Glomerular visceral epithelial cell (primary cell): ENCODE measurements around the gene POLN.

ENCODE experiments used
- DNase-seq: peaks from one replicate; pipeline ENCODE4 v3.0.0-alpha.2; 2016; ENCODE audit errors: extremely low spot score

Gene POLN

DNA sequence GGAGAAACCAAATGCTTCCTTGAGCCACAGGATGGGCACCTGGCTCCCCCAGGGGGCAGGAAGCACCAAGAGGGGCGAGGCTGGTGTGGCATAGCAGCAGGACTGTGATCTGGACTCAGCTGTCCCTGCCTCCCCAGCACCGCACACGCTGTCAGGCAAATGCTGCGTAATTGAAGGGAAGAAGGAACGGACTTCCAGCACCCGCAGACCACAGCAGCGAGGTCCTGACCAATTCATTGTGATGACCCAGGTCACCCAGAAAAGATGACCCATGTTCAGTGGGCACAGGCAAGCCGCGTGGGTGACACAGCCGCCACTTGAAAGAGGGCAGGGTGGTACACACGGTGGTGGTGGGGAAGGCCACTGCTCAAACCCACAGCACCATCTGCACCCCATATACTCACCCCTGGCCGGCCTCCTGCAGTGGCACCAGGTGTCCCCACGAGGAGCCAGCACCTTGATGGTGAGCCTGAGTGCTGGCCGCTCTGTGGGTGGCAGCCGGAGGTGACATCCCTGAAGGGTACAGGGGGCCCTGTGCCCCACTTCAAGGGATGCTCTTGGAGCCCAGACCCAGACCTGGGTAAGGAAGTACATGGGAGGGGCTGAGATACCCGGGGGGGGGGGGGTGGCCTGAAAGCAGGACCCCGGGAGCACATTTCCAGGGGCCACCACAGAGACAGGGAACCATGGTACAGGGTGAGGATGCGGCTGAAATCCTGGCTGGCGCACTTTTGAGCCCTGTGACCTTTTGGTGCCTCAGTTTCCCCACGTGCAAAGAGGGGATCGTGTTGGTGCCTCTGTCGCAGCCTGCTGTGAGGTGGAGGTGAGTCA is 171.3 kb downstream of the POLN start:
- no peak for DNase-seq

DNA sequence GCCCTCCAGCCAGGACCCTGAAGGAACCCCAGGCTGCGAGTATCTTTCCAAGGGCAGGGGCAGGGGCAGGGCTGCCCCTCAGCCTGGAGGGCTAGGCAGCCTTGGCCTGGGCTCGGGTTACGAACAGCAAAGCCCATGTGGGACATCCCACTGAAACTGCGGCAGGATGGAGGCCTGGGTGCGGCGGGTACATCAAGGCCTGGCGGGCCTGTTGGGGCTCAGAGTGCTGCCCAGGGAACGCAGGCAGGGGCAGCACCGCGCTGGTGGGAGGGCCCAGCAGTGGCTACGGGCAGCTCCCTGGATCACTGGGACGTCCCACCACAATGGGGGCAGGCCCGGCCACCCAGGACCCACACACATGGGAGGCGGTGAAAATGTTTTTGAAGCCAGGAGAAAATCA is 171.9 kb downstream of the POLN start:
- no peak for DNase-seq

DNA sequence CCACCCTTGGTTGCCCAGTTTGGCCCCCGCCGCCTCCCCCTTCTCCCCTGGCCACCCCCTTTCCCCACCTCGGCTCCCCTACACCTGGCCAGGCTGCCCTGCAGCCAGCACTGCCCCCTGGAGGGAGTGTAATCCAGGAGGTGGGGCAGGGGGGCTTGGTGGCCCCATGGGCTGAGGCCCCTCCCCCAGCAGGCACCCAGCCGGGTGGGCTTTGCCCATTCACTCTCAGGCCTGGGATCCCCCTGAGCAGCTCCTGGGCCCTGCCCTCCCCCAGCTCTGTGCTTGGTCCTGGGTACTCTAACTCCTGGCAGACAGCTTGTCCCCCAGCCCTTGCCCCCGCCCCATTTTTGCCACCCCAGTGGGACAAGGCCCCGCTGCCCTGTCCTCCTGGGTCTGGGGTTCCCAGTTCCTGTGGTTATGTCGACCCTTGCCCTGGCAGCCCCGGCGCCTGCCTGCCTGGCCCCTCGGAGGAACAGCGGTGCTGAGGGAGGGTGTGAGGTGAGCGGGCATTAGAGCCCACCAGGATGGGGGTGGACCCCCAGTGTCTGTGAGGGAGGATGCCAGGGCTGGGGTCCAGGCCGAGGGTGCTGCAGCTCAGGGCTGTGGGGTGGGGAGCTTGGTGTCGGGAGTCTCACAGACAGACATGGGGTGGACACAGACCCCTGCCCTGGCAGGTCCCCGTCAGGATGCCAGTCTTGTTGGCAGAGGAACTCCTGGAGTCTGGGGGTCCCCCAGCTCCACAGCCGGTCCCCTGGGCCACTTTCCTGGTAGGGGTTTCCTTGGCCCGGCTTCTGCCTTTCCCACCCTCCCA is 172.6 kb downstream of the POLN start:
- DNase-seq: no peak

DNA sequence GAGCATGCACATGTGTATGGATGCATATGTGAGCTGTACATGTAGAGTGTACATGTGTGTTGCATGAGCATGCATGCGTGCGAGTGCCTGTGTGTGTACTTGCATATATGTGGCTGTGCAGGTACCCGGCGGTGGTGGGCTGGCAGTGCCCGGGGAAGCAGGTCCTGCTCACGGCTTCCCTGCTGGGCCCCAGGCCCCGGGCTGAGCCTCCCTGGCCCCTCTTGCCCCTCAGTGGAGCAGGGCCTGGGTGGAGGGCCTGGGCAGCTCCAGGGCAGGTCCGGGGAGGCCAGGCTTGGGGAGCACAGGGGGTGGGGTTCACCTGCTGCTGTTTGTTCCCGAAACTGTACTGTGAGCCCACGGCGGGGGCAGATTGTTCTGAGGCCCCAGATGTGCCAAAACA is 173.4 kb downstream of the POLN start:
- DNase-seq: no peak

DNA sequence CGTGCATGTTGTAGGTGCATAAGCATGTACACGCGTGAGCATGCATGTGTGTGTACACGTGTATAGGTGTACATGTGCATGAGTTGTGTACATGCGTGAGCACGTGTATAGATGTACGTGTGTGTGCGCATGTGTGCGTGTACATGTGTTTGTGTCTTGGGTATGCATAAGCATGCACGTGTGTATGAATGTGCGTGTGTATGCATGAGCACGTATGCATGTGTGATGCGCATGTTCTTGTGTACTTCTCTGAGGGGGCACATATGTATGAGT is 173.8 kb downstream of the POLN start:
- DNase-seq: no peak

DNA sequence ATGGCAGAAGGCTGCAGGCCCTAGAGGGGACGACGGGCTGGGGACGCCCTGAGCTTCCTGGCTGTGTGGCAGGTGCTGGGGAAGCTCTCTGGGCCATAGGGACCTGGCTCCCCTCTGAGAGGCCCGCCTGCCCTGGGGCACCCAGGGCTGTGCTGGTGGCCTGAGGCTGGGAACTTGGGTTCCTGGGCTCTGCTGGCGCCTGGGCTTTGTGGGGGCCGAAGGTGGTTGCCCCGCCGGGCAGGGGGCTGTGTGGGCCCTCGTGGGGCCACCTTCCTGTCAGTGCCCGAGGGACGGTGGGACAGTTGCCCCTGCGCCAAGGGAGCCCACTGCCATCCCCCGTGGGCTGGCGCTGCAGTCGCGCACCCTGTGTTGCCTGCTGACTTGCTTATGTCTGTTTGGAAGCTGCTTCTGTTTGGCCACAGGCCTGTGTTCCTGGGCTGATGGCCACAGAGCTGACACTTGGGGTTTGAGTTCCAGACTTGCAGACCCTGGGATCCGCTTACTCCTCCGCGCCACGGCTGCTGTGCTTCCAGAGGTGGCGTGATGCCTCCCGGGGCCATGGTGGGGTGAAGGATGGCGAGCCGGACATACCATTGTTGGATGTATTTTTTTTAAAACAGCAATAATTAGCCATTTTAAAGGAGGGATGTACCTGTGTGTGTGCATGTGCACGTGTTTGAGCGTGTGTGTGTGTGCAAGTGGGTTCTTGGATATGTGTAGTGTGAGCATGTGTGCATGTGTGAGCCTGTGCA is 174.3 kb downstream of the POLN start:
- DNase-seq: no peak

DNA sequence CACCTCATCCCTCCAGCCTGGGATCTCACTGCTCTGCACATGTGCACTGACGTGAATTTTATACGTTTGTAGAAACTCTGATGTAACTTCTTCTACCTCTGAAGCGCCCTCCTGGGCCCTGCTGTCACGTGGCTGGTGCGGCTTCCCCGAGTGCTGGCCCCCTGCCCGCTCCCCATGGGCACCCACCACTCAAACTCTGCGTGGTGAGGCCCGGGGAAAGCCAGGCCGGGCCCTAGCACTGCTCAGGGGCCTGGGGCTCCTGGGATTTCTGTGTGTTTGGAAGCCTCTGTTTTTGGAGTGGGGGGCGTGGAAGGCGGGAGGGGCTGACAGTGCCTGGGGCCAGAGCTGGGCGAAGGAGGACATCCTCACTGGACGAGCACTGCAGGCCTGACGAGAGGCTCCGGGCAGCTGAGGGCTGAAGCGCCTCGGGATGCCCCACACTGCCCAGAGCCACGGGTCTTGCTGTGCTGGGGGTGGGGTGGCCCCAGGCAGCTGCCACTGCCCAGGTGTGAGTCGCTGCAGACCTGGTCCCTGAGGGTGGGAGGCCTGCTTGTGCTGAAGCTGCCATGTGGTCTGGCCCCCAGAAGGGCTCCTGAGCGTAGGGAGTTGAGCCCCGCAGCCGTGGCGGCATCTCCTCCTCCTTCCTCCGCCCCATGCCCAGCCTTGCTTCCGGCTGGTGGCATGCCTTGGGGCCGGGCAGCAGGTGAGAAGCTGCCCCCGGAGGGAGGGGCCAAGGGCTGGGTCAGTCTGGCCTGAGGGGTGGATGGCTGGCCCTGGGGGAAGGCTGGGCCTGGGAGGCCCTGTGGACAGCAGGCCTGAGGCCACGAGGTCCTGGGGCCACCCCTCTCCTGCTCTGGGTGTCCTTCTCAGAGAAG is 175.1 kb downstream of the POLN start:
- DNase-seq: no peak

DNA sequence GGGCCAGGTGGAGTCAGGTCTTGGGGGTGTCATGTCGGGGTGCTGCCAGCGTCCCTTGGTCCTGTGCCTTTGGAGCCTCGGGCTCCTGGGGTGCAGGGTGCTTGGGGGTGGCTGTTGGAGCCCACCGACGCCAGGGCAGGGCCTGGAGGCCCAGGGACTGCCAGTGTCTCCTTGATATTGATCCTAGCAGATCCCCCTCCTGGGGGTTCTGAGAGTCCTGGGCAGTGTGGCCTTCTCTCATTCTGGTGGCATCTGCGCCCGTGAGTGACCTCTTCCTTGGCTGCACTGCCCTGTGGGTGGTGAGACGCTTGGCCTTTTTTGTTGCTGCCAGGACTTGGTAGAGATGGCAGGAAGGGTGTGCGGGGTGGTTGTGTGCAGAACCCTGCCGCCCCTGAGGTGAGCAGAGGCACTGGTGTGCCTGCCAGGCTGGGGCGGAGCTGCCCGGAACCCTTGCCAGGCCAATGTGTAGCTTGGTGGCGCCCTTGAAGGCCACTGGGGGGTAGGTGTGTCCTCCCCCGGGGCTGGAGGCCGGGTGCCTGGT is 175.8 kb downstream of the POLN start:
- no peak for DNase-seq

DNA sequence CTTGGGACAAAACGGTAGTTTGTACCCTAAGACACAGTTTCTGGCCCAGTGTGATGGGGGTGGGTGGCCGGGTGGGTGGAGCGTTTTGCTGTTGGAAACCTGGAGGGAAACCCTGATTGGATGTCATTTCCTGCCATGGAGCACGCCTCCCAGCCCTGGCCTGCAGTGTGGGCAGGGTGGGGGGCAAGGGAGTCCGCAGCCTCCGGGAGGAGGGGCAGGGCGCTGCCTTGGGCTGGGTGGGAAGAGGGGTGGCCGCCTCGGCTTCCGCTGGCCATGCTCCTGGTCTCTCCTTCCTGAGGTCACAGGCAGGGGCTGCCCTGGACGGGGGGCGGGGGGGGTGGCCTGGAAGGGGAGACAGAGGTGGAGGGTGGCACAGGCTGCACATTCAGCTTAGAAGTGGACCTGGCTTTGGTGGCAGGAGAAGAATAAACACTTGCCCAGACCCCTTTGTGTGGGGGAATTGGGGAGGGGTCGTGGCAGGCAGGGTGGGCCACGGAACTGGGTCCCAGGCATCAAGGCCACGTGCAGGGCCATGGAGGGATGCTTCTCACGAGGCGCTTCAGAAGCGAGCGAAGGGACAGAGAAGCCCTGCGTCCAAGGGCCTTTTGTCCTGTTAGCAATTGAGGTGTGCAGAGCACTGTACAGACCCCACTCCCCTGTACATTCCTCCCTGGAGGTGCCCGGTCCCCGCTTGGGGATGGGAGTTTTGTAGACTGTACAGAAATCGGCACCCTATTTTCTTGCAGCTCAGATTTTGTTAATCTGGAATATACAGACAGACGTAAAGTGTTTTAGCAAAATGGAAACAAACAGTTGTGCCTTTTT is 176.6 kb downstream of the POLN start:
- no peak for DNase-seq

DNA sequence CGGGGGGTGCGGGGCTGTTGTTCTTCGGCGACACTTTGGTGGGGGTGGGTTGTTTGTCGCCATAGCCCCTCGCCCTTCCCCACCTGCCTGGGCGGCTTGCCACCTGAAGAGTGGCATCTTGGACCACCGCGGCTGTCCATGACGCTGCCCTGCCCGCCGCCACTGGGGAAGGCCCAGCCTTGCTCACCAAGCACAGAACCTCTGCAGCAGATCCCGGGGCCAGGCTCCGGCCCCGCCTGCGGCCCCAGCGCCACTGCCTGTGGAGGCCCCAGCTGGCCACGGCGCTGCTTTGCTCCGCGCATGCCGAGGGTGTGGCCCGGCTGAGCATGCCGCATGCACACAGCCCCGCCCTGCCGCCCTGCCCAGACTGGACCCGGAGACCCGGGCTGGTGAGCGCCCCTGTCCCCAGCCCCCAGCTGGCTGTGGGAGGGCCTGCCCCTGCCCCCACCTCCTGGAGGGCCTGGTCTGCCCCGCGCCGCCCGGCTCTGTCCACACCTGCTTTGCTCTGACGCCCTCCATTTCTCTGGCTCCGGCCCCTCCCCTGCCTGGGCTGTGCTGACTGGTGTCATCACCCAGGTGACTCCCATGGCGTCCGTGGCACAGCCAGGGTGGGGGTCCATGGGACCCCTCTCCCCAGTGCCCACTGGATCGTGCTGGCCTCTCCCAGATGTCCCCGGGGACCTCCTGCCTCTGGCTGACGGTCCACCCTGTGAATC is 177.5 kb downstream of the POLN start:
- no peak for DNase-seq

DNA sequence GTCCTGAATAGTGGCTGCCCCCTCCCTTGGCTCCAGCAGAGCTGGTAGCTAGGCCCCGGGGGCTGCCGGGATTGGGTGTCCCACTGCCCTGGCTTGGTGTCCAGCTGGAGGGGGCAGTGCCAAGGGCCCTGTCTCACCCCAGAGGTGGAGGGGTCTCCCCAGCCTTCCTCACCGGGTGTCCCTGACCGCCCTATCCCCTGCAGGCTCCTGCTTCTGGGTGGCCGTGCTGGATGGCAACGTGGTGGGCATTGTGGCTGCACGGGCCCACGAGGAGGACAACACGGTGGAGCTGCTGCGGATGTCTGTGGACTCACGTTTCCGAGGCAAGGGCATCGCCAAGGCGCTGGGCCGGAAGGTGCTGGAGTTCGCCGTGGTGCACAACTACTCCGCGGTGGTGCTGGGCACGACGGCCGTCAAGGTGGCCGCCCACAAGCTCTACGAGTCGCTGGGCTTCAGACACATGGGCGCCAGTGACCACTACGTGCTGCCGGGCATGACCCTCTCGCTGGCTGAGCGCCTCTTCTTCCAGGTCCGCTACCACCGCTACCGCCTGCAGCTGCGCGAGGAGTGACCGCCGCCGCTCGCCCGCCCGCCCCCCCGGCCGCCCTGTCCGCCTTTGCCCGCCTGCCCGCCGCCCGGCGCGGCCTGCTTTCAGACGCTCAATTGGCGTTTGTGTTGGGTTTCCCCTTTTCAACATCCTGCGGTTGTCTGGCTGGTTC is 178.2 kb downstream of the POLN start:
- no peak for DNase-seq

DNA sequence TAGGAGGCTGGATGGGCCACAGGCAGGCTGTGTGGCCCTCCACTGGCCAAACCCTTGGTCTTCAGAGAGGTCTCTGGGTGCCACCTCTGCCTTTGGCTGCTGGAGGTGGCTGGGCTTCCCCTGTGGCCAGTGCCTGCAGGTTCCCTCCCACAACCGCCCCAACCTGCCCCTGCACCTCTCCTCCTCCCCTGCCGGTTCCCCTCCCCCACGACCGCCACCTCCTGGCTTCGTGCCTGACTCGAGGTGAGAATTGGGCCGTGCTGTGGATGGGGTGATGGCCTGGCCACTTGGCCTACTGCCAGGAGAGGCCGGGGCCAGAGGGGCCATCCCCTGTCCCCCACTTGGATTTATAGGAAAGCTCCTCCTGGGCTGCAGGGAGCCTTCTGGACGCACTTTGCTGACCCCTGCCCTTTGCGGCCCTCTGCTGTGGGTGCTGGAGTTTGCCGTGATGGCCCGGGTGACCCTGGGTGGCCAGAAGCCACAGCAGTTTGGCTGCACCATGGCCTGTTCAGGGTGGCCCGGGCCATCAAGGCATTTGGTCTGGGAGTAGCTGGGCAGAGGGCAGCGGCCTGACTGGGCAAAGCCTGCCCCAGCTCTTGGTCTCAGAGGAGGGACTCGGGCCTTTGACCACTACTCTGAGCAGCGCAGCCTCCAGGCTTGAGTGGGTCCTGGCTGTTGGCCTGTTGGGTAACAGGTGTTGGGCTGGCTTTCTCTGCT is 179.0 kb downstream of the POLN start:
- DNase-seq: no peak

DNA sequence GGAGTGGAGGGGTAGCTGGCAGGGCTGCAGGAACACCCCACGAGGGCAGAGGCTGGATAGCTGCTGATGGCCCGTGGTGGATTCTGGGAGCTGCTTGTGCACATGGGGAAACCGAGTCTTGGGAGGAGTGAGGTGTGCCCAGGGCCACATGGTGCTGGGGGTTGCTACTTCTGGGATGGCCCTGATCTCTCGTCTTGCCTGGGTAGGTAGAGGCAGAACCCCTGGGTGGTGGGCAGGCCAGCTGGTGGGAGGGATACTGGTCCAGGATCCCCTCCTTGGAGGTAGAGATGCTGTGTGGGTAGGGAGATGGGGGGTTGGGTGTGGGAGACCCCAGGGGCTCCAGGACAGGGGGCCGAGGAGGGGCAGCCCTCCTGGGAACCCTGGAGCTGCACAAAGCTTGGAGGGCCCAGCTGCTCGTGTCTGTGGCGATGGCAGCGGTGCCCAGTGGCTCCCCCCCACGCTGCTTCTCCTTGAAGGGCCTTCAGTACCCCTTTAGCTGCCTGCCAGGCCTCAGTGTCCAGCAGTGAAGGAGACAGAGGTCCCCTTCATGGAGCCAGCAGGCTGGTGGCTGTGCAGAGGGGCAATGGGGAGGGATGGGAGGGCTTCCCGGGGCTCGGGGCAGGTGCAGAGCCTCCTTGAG is 179.6 kb downstream of the POLN start:
- DNase-seq: no peak

DNA sequence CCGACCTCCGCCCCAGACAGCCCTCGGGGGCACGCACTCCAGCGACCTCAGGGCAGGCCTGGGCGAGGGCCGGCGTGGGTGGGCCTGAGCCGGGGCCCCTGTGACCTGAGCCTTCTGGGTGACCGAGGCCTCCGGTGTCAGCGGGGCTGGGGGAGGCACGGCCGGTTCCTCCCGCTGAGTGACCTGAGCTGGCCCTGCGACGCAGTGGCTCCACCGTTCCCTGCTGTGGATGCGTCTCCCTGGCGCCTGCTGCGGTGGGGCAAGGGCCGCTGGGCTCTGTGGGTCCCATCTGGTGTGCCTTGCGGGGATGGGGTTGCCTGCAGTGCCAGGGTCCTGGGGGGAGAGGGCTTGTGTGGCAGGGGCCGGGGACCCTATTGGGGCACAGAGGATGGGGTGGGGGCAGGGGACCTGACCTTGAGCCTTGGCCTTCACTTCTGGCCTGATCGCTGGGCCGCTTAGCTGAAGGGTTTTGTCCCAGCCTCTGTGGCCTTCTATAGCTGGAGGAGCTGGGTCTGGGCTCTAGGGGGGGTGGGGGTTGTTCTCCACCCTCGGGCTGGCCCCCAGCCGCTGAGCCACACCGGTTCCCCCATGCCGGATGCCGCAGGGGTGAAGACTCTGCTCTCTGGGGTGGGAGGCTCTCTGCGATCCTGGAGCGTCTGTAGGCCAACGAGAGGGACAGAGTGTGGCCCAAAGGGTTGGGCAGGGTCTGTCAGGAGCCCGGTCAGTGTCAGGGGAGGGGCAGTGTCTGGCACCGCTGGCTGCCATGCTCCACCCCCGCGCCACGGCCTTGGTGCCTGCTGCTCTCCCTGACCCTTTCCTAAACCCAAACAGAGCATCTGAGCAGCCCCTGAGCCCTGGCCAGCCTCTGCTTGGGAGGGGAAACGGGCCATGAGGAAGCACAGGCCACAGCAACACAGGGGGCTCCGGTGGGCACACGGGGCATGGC is 180.5 kb downstream of the POLN start:
- no peak for DNase-seq

DNA sequence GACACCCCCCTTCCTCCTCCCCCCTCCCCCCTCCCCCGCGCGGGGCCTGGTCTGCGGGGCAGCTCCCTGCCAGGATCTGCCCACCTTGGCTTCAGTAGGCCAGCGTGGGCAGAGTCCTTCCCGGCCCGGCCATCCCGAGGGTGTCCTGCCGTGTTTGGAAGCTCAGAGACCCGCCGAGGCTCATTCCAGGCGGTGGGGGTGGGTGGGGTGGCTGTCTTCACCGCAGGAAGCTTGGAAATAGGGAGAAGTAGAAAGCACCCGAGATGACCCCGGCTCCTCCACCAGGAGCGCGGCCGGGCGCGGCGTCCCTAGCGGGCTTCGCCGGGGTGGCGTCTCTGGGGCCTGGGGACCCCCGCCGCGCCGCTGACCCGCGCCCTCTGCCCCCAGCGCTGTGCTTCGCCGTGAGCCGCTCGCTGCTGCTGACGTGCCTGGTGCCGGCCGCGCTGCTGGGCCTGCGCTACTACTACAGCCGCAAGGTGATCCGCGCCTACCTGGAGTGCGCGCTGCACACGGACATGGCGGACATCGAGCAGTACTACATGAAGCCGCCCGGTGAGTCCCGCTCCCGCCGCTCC is 181.2 kb downstream of the POLN start:
- no peak for DNase-seq
